AG04450 (cell line): ENCODE results near the gene FBXL5. TPM values are rescaled to one million over a fixed set of nuclear protein-coding genes. Genes with fewer than 3 reads are reported as not detected.

ENCODE experiments used
- CTCF ChIA-PET: fragments of 300-600, 350-600 bp; formaldehyde crosslinking; extraction: SDS; loops from one replicate; lab custom pipeline; 2022; ENCODE audit warnings: antibody characterized with exemption, inconsistent platforms; lab: Charles Lee
- POLR2A ChIA-PET: fragments of 350-600 bp; formaldehyde crosslinking; extraction: SDS; loops from one replicate; lab custom pipeline; 2021; ENCODE audit warnings: antibody characterized with exemption, inconsistent platforms; lab: Yijun Ruan, JAX
- DNase-seq: peaks from one replicate; pipeline ENCODE4 v3.0.0-alpha.2; 2011; ENCODE audit warnings: low read depth, low spot score
- H3K27ac ChIP-seq: one replicate; pipeline ENCODE4 v1.5.1; 2012; ENCODE audit warnings: low read depth, low read length, control low read depth
- H3K27me3 ChIP-seq: one replicate; pipeline ENCODE4 v1.6.0; 2012; ENCODE audit warnings: low read length; ENCODE audit not compliant: control insufficient read depth, insufficient read depth
- H3K4me3 ChIP-seq: 2 replicates; pipeline ENCODE4 v1.5.1; 2011; ENCODE audit warnings: mild to moderate bottlenecking, low read depth, low read length, control low read depth
- H3K9me3 ChIP-seq: 2 replicates; pipeline ENCODE4 v1.5.1; 2012; ENCODE audit warnings: low read length; ENCODE audit not compliant: control insufficient read depth, insufficient read depth
- polyA plus RNA-seq: library from polyadenylated mRNA; depleted of rRNA; stranded (reverse); fragments of >200 nt; gene quantifications from 2 replicates; pipeline ENCODE4 v1.2.3, GENCODE V29; 2011
- TF ChIP-seq, protein P1 (sequence below): IDR thresholded peaks from 2 replicates; pipeline ENCODE4 v1.5.1; 2011; ENCODE audit warnings: low read depth, low read length, control low read depth, inconsistent platforms

Gene FBXL5
- polyA plus RNA-seq, 1 experiment: 56.4 TPM

DNA sequence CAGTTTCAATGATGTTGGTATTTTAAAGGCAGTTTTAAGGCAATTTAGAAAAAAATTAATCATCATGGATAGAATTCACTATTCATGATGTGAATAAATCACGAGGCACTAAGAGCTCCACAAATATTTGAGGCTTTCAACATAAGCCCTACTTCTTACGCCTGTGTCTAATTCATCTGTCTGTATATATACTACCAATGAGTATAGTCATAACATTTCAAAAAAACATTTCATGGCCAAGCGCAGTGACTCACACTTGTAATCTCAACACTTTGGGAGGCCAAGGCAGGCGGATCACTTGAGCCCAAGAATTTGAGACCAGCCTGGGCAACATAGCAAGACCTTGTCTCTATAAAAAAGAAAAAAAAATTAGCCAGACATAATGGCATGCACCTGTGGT lies 56.5 kb downstream of the FBXL5 start:
- no peak overlapping the region for H3K27ac ChIP-seq
- CTCF ChIA-PET: no interaction called here
- H3K9me3 ChIP-seq: no peaks in the 10 kb centered on the region
- no peak overlapping the region for H3K4me3 ChIP-seq
- POLR2A ChIA-PET: interaction anchor here (1.0 kb wide), 1 partner anchor 55 kb away, joined by 4 read pairs; no protein-coding TSS in a partner anchor
- TF ChIP-seq, protein P1, sequence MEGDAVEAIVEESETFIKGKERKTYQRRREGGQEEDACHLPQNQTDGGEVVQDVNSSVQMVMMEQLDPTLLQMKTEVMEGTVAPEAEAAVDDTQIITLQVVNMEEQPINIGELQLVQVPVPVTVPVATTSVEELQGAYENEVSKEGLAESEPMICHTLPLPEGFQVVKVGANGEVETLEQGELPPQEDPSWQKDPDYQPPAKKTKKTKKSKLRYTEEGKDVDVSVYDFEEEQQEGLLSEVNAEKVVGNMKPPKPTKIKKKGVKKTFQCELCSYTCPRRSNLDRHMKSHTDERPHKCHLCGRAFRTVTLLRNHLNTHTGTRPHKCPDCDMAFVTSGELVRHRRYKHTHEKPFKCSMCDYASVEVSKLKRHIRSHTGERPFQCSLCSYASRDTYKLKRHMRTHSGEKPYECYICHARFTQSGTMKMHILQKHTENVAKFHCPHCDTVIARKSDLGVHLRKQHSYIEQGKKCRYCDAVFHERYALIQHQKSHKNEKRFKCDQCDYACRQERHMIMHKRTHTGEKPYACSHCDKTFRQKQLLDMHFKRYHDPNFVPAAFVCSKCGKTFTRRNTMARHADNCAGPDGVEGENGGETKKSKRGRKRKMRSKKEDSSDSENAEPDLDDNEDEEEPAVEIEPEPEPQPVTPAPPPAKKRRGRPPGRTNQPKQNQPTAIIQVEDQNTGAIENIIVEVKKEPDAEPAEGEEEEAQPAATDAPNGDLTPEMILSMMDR: no peak
- DNase-seq: peak; percentile 44
- H3K27me3 ChIP-seq: no peaks in the 10 kb centered on the region

DNA sequence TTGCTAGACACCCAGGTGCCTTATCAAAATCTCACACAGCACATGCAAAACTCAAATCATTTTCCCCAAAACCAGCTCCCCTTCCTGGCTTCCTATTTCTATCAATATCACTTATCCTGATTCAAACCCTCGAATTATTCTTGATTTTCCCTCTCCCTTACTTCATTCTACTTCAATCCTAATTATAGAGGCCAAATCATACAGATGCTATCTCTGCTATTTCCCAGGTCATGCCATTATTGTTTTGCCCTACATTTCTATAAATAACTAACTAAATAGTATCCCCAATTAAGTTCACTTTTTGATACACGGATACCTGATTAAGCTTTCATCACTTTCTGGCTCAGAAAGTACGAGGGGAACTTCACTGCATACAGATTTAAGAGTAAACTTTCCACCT lies 62.4 kb downstream of the FBXL5 start:
- Histone ChIP-seq H3K27me3 (no peaks in the 10 kb centered on the region), H3K4me3 (no peak overlapping the region), H3K27ac (no peak overlapping the region), H3K9me3 (no peaks in the 10 kb centered on the region)
- TF ChIP-seq, protein P1: no peak
- ChIA-PET CTCF (no interaction called here), POLR2A (no interaction called here)
- DNase-seq: no peak

DNA sequence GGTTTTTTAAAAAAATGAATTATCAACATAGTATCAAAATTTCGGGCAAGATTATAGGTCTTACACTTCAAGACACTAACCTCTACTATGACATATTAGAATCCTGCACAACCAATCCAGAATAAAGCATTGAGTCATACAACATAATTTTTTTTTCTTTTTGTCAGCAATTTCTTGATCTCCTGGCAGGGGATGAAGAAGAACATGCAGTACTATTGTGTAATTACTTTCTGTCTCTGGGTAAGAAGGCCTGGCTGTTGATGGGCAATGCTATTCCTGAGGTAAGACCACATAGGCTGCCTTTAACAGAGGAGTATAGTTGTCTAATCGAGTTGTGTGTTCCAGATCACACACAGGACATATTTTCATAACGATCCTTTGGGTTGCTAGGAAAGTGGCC lies 67.5 kb downstream of the FBXL5 start:
- Histone ChIP-seq H3K27me3 (no peaks in the 10 kb centered on the region), H3K9me3 (no peaks in the 10 kb centered on the region), H3K27ac (no peak overlapping the region), H3K4me3 (no peak overlapping the region)
- no peak for DNase-seq
- ChIA-PET POLR2A (no interaction called here), CTCF (no interaction called here)
- TF ChIP-seq, protein P1: no peak

DNA sequence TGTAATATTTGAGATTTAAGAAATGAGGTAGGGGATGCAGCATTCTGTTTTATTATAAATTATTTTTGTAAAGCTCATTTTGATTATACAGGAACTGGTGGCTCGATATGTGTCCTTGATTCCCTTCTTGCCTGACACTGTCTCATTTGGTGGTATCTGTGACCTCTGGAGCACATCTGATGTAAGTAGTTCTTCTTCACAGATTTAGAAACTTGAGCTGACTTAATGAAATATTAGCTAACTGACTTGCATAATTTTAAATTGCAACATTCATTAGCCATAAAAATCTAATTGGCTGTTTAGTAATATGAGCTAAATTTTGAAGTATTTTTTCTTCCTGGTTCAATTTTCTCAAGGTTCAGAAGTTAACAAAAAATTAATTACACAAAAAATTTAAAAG lies 69.1 kb downstream of the FBXL5 start:
- DNase-seq: no peak
- H3K4me3 ChIP-seq: no peak overlapping the region
- POLR2A ChIA-PET: no interaction called here
- no peaks in the 10 kb centered on the region for H3K27me3 ChIP-seq
- no peaks in the 10 kb centered on the region for H3K9me3 ChIP-seq
- TF ChIP-seq, protein P1: no peak
- H3K27ac ChIP-seq: no peak overlapping the region
- CTCF ChIA-PET: no interaction called here

DNA sequence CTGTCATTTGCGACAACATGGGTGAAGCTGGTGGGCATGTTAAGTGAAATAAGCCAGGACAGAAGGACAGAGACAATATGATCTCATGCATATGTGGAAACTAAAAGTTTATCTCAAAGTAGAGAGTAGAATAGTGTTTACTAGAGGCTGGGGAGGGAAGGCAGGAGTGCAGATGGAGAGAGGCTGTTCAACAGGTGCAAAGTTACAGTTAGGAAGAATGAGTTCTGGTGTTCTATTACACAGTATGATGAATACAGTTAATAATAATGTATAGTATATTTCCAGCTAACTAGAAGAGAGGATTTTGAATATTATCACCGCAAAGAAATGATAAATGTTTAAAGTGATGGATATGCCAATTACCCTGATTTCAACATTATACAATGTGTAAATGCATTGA lies 69.8 kb downstream of the FBXL5 start:
- Histone ChIP-seq H3K27me3 (no peaks in the 10 kb centered on the region), H3K9me3 (no peaks in the 10 kb centered on the region), H3K4me3 (no peak overlapping the region), H3K27ac (no peak overlapping the region)
- TF ChIP-seq, protein P1: no peak
- no peak for DNase-seq
- ChIA-PET CTCF (no interaction called here), POLR2A (no interaction called here)
